BLaER1 (cell line): ENCODE data around the gene NHSL2.

ENCODE experiments used
- H3K27ac ChIP-seq: shearing (Covaris generic); formaldehyde crosslinking; 2 replicates; pipeline ENCODE4 v1.8.1; 2022
- H3K27me3 ChIP-seq: shearing (Covaris generic); formaldehyde crosslinking; 2 replicates; pipeline ENCODE4 v1.8.1; 2022
- H3K36me3 ChIP-seq: shearing (Covaris generic); formaldehyde crosslinking; 2 replicates; pipeline ENCODE4 v1.8.1; 2022
- H3K4me1 ChIP-seq: shearing (Covaris generic); formaldehyde crosslinking; 2 replicates; pipeline ENCODE4 v1.8.1; 2022
- H3K4me2 ChIP-seq: shearing (Covaris generic); formaldehyde crosslinking; 2 replicates; pipeline ENCODE4 v1.8.1; 2022
- H3K4me3 ChIP-seq: shearing (Covaris generic); formaldehyde crosslinking; 2 replicates; pipeline ENCODE4 v1.8.1; 2022
- H3K9ac ChIP-seq: shearing (Covaris generic); formaldehyde crosslinking; 2 replicates; pipeline ENCODE4 v1.8.1; 2022
- H3K9me3 ChIP-seq: shearing (Covaris generic); formaldehyde crosslinking; 2 replicates; pipeline ENCODE4 v1.8.1; 2022
- H4K20me1 ChIP-seq: shearing (Covaris generic); formaldehyde crosslinking; 2 replicates; pipeline ENCODE4 v1.8.1; 2022
- Cebpa-rat ChIP-seq: shearing (Covaris generic); IDR thresholded peaks from 2 replicates; pipeline ENCODE4 v1.8.1; 2022

Gene NHSL2

GRCh38 chrX:72122621-72123337 lies 212.1 kb downstream of the NHSL2 start:
- H3K9ac ChIP-seq = no peak overlapping the region
- no peaks in the 10 kb centered on the region for H3K36me3 ChIP-seq
- H3K27me3 ChIP-seq = peaks cover 26% of the 10 kb centered on the region
- peaks cover 55% of the 10 kb centered on the region for H3K4me1 ChIP-seq
- H3K4me3 ChIP-seq = no peak overlapping the region
- no peak for TF ChIP-seq Cebpa-rat
- H3K27ac ChIP-seq = no peak overlapping the region
- H3K9me3 ChIP-seq = no peaks in the 10 kb centered on the region
- peak overlapping the region; percentile 79 for H3K4me2 ChIP-seq
- H4K20me1 ChIP-seq = peaks cover 6% of the 10 kb centered on the region; the same call in 1 of the 2 replicates

- H3K27ac ChIP-seq = 0 out of 2 replicates have a peak overlapping the region, but pooled peaks have one; percentile 47
These were observed 213.0 kb downstream of the NHSL2 start for GRCh38 chrX:72123471-72124185.

GRCh38 chrX:72124540-72125201 lies 214.0 kb downstream of the NHSL2 start:
- no peaks in the 10 kb centered on the region for H3K36me3 ChIP-seq
- H3K27me3 ChIP-seq = peaks cover 40% of the 10 kb centered on the region
- H3K27ac ChIP-seq = no peak overlapping the region
- no peak for TF ChIP-seq Cebpa-rat
- H4K20me1 ChIP-seq = peaks cover 6% of the 10 kb centered on the region; the same call in 1 of the 2 replicates
- H3K4me3 ChIP-seq = no peak overlapping the region
- no peak overlapping the region for H3K9ac ChIP-seq
- peaks cover 55% of the 10 kb centered on the region for H3K4me1 ChIP-seq
- H3K9me3 ChIP-seq = no peaks in the 10 kb centered on the region
- H3K4me2 ChIP-seq = peak overlapping the region; percentile 79

More at GRCh38 chrX:72123471-72124185, 213.0 kb downstream of the NHSL2 start:
- Histone ChIP-seq H4K20me1 (peaks cover 6% of the 10 kb centered on the region; the same call in 1 of the 2 replicates), H3K4me1 (peaks cover 55% of the 10 kb centered on the region), H3K27me3 (peaks cover 34% of the 10 kb centered on the region), H3K4me3 (no peak overlapping the region), H3K36me3 (no peaks in the 10 kb centered on the region), H3K9ac (peak overlapping the region; percentile 25; the same call in 1 of the 2 replicates), H3K4me2 (peak overlapping the region; percentile 79), H3K9me3 (no peaks in the 10 kb centered on the region)
- no peak for TF ChIP-seq Cebpa-rat

GRCh38 chrX:72125331-72126047 lies 214.8 kb downstream of the NHSL2 start:
- Histone ChIP-seq H3K4me2 (peak overlapping the region; percentile 25), H3K27ac (no peak overlapping the region), H3K4me3 (no peak overlapping the region), H4K20me1 (peaks cover 6% of the 10 kb centered on the region; the same call in 1 of the 2 replicates), H3K4me1 (peaks cover 55% of the 10 kb centered on the region), H3K9ac (no peak overlapping the region), H3K36me3 (no peaks in the 10 kb centered on the region), H3K9me3 (no peaks in the 10 kb centered on the region), H3K27me3 (peaks cover 48% of the 10 kb centered on the region)
- no peak for TF ChIP-seq Cebpa-rat

GRCh38 chrX:72126048-72126415 lies 215.4 kb downstream of the NHSL2 start:
- Histone ChIP-seq H3K9ac (no peak overlapping the region), H3K4me2 (peak overlapping the region; percentile 25)

GRCh38 chrX:72126539-72127140 lies 216.0 kb downstream of the NHSL2 start:
- Histone ChIP-seq H3K27me3 (peaks cover 59% of the 10 kb centered on the region), H4K20me1 (peaks cover 6% of the 10 kb centered on the region; the same call in 1 of the 2 replicates), H3K4me1 (peaks cover 45% of the 10 kb centered on the region), H3K36me3 (no peaks in the 10 kb centered on the region), H3K27ac (no peak overlapping the region), H3K4me2 (no peak overlapping the region), H3K4me3 (no peak overlapping the region), H3K9me3 (no peaks in the 10 kb centered on the region), H3K9ac (no peak overlapping the region)
- no peak for TF ChIP-seq Cebpa-rat

More at GRCh38 chrX:72126048-72126415, 215.4 kb downstream of the NHSL2 start:
- no peak for TF ChIP-seq Cebpa-rat
- H3K4me3 ChIP-seq = no peak overlapping the region
- peaks cover 53% of the 10 kb centered on the region for H3K27me3 ChIP-seq
- H4K20me1 ChIP-seq = peaks cover 6% of the 10 kb centered on the region; the same call in 1 of the 2 replicates
- H3K9me3 ChIP-seq = no peaks in the 10 kb centered on the region
- no peaks in the 10 kb centered on the region for H3K36me3 ChIP-seq
- H3K4me1 ChIP-seq = peaks cover 51% of the 10 kb centered on the region
- no peak overlapping the region for H3K27ac ChIP-seq

- Histone ChIP-seq H3K36me3 (no peaks in the 10 kb centered on the region), H3K4me3 (no peak overlapping the region), H3K4me2 (no peak overlapping the region), H3K27me3 (peaks cover 66% of the 10 kb centered on the region), H3K4me1 (peaks cover 40% of the 10 kb centered on the region), H3K9ac (no peak overlapping the region), H4K20me1 (peaks cover 6% of the 10 kb centered on the region; the same call in 1 of the 2 replicates), H3K27ac (no peak overlapping the region), H3K9me3 (no peaks in the 10 kb centered on the region)
- TF ChIP-seq Cebpa-rat = no peak
These were observed 216.7 kb downstream of the NHSL2 start for GRCh38 chrX:72127332-72127731.

- Histone ChIP-seq H3K9me3 (no peaks in the 10 kb centered on the region), H3K36me3 (no peaks in the 10 kb centered on the region)
These were observed 217.7 kb downstream of the NHSL2 start for GRCh38 chrX:72128183-72128834.

More at GRCh38 chrX:72128183-72128834, 217.7 kb downstream of the NHSL2 start:
- peaks cover 6% of the 10 kb centered on the region; the same call in 1 of the 2 replicates for H4K20me1 ChIP-seq
- H3K27ac ChIP-seq = no peak overlapping the region
- no peak for TF ChIP-seq Cebpa-rat
- peaks cover 69% of the 10 kb centered on the region for H3K27me3 ChIP-seq
- no peak overlapping the region for H3K9ac ChIP-seq
- H3K4me2 ChIP-seq = no peak overlapping the region
- H3K4me3 ChIP-seq = no peak overlapping the region
- peaks cover 30% of the 10 kb centered on the region for H3K4me1 ChIP-seq
